Left ventricle myocardium superior (tissue), 1 donor: ENCODE measurements around the gene FXN. TPM values are rescaled to one million over a fixed set of nuclear protein-coding genes. Genes with fewer than 3 reads are reported as not detected.
A peak's percentile ranks its signal among the peaks of the same experiment; 100 is the strongest.
"Not testable (repeated sequence)": the region's sequence is repeated elsewhere in the genome, so short reads cannot be mapped to it uniquely, and the experiment has no call there.

Experiments
- ATAC-seq: fragments of 200-7000 bp; cut with Tn5 transposase; one replicate; pipeline ENCODE4 v1.9.1; 2020; ENCODE audit warnings: mild to moderate bottlenecking, moderate library complexity
- DNase-seq: peaks from one replicate; pipeline ENCODE4 v3.0.0-alpha.2; 2020
- intact Hi-C: fragments of 100-400 bp; cut with micrococcal nuclease; formaldehyde crosslinking; loops from one replicate; pipeline ENCODE4 v1.11.0; 2022
- total RNA-seq: library from RNA; stranded (reverse); fragmentation: NEBNext Ultra II Directional; extraction: Animal tissue kit (Norgen Biotek cat#: 25700); gene quantifications from one replicate; pipeline ENCODE4 v1.2.1, GENCODE V29; 2021
- donor health status: DM: no; HTN: yes; CAD: no; lungs with severe emphysema.

The FXN gene
- total RNA-seq, 1 donor from 2014 or later, result 35.8 TPM

- intact Hi-C loops, result loop anchor here (10.0 kb wide), 1 partner anchor 435 kb away; no protein-coding TSS in a partner anchor
Observed at GRCh38 chr9:69019808-69020207, 15.7 kb upstream of the FXN start.

GRCh38 chr9:69020301-69021145 is 15.0 kb upstream of the FXN start:
- no peak for DNase-seq

More at GRCh38 chr9:69019808-69020207, 15.7 kb upstream of the FXN start:
- ATAC-seq (no peak), DNase-seq (no peak)

GRCh38 chr9:69023650-69024049 is 11.9 kb upstream of the FXN start:
- DNase-seq (no peak), ATAC-seq (no peak)

More at GRCh38 chr9:69020301-69021145, 15.0 kb upstream of the FXN start:
- intact Hi-C loops, result loop anchor here (10.0 kb wide), 1 partner anchor 436 kb away; no protein-coding TSS in a partner anchor
- no peak for ATAC-seq

GRCh38 chr9:69027355-69028097 is 8.0 kb upstream of the FXN start:
- DNase-seq (no peak), ATAC-seq (peak; percentile 85)
- intact Hi-C loops, result loop anchor here (10.0 kb wide), 1 partner anchor 443 kb away; no protein-coding TSS in a partner anchor

More at GRCh38 chr9:69023650-69024049, 11.9 kb upstream of the FXN start:
- intact Hi-C loops, result loop anchor here (10.0 kb wide), 1 partner anchor 439 kb away; no protein-coding TSS in a partner anchor

- no peak for DNase-seq
- intact Hi-C loops, result loop anchor here (10.0 kb wide), 1 partner anchor 444 kb away; no protein-coding TSS in a partner anchor
- no peak for ATAC-seq
Observed at GRCh38 chr9:69028754-69029153, 6.8 kb upstream of the FXN start.

GRCh38 chr9:69029535-69029934 is 6.0 kb upstream of the FXN start:
- DNase-seq (no peak), ATAC-seq (no peak)
- intact Hi-C loops, result loop anchor here (10.0 kb wide), 1 partner anchor 445 kb away; no protein-coding TSS in a partner anchor

GRCh38 chr9:69030851-69031645 is 4.5 kb upstream of the FXN start:
- intact Hi-C loops, result loop anchor here (10.0 kb wide), 1 partner anchor 514 kb away; no protein-coding TSS in a partner anchor
- ATAC-seq, result no peak
- no peak for DNase-seq

GRCh38 chr9:69034071-69034470 is 1.5 kb upstream of the FXN start:
- intact Hi-C loops, result loop anchor here (10.0 kb wide), 1 partner anchor 511 kb away; no protein-coding TSS in a partner anchor
- no peak for ATAC-seq
- DNase-seq, result no peak

GRCh38 chr9:69036309-69036708 is 757 bp downstream of the FXN start:
- intact Hi-C loops, result loop anchor here (10.0 kb wide), 1 partner anchor 508 kb away; no protein-coding TSS in a partner anchor
- ATAC-seq (peak; percentile 23), DNase-seq (no peak)

GRCh38 chr9:69036799-69037198 is 1.2 kb downstream of the FXN start:
- DNase-seq, result no peak
- ATAC-seq, result no peak
- intact Hi-C loops, result loop anchor here (10.0 kb wide), 1 partner anchor 508 kb away; no protein-coding TSS in a partner anchor

- DNase-seq, result no peak
- intact Hi-C loops, result no loop called here
- ATAC-seq, result no peak
Observed at GRCh38 chr9:69040646-69041045, 5.1 kb downstream of the FXN start.

- ATAC-seq (peak; percentile 46), DNase-seq (no peak)
- intact Hi-C loops, result no loop called here
Observed at GRCh38 chr9:69044240-69045219, 9.0 kb downstream of the FXN start.

- DNase-seq (no peak), ATAC-seq (peak; percentile 4)
- intact Hi-C loops, result no loop called here
Observed at GRCh38 chr9:69045821-69046220, 10.3 kb downstream of the FXN start.

GRCh38 chr9:69046723-69047122 is 11.2 kb downstream of the FXN start:
- ATAC-seq, result peak; percentile 65
- intact Hi-C loops, result no loop called here
- no peak for DNase-seq

GRCh38 chr9:69047371-69047770 is 11.8 kb downstream of the FXN start:
- ATAC-seq, result no peak
- intact Hi-C loops, result no loop called here
- DNase-seq, result no peak

- intact Hi-C loops, result no loop called here
- DNase-seq, result no peak
- no peak for ATAC-seq
Observed at GRCh38 chr9:69049094-69049493, 13.5 kb downstream of the FXN start.

- not testable (repeated sequence) for ATAC-seq
Observed at GRCh38 chr9:69050936-69051335, 15.4 kb downstream of the FXN start.

More at GRCh38 chr9:69050936-69051335, 15.4 kb downstream of the FXN start:
- intact Hi-C loops, result loop anchor here (5.0 kb wide), 1 partner anchor 141 kb away; no protein-coding TSS in a partner anchor
- not testable (repeated sequence) for DNase-seq
